GM18858 (cell line): Measurements from ENCODE around the gene SCYL1.

ENCODE experiments used
- ATAC-seq: cut with Tn5 transposase; IDR thresholded peaks from one replicate; pipeline ENCODE4 v1.9.1; 2021; ENCODE audit not compliant: unreplicated experiment

The SCYL1 gene

GRCh38 chr11:65579291-65579690 lies 54.4 kb downstream of the SCYL1 start:
- ATAC-seq = no peak

GRCh38 chr11:65580031-65580692 lies 55.3 kb downstream of the SCYL1 start:
- no peak for ATAC-seq

- no peak for ATAC-seq
Observed at GRCh38 chr11:65580756-65581155, 55.9 kb downstream of the SCYL1 start.

DNA sequence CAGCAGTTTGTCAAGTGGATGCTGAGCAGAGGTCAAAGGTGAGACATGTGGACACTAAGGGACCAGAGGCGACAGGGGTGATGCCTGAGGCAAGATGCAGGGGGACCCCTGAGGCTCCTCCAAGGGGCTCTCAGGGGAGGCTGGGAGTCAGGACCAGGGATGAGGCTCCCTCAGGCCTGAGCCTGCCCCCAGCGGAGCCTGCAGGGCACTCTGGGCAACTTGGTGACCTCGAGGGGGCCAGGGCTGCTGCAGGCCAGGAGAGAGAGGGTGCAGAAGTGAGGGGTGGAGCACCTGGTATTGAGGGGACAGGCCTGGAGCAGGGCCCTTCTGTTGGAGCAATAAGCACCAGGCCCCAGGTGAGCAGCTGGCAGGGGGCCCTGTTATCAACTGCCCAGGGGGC lies 57.0 kb downstream of the SCYL1 start:
- ATAC-seq = no peak

- no peak for ATAC-seq
Observed at GRCh38 chr11:65583589-65583988, 58.7 kb downstream of the SCYL1 start.

GRCh38 chr11:65584106-65584505 lies 59.2 kb downstream of the SCYL1 start:
- ATAC-seq = no peak

GRCh38 chr11:65584723-65585171 lies 59.9 kb downstream of the SCYL1 start:
- ATAC-seq = no peak

DNA sequence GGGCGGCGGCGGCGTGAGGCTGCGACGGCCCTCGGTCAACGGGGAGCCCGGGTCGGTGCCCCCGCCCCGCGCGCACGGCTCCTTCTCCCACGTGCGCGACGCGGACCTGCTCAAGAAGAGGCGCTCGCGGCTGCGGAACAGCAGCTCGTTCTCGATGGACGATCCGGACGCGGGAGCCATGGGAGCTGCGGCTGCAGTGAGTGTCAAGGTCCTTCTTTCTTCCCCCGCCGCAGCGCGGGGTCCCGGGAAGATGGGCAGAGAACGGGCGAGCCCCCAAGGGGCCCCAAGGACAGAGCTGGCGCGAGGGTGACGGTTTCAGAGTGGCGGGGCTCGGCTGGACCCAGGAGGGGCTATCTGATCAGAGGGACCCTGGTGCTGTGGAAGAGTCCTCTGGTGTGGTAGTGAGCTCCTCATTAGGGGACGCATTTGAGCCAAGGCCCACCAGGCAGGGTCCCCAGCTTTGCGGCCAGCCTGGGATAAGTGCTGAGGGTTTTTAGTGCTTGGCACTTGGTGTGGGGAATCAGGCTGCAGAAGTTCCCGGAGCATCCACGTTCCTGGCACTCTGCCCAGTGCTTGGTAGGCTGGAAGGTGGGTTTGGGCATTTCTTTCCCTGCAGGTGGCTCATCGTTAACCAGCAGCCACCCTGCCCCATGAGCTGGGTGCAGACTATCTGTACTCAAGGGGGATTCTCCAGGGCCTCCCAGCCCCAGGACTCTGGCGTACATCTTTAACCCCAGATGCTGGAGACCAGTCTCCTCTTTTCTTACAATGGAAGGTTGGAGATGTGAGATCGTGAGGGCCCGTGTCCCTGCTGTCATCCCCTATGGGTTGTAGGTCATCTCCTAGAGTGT lies 60.7 kb downstream of the SCYL1 start:
- ATAC-seq = no peak

DNA sequence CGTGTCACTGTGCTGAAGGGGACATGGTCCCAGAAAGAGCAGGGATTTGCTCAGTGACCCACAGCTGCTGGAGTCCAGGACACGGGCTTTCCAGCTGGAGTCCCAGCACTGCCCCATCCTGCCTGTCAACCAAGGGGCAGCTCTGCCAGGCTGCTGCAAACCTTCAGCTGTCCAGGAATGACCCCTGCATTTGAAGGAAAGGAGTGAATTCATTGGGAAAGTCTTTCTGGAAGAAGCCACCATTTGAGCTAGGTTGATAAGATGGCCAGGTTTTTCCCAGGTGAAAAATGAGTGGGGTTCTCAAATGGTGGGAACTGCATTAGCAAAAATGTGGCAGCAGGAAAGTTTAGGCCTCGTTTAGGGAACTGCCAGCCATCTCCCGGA lies 61.4 kb downstream of the SCYL1 start:
- no peak for ATAC-seq

DNA sequence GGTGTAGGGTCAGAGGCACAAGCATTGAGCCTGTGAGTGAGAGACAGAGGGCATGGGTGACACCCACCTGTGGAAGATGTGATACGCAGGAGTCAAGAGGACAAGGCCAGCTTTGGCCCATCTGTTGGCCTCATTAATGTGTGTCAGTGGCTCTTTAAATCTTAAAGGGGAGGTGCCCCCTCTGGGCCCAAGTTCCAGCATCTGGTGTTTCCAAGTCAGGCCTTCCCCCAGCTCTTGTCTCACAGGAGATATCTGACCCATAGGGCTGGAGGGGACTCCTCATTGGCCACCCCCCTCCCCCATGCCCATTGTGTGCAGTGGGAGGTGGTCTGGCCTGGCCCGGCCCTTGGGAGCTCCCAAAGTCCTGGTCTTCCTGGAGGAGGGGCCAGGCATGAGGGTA lies 61.8 kb downstream of the SCYL1 start:
- no peak for ATAC-seq
